Measurements from ENCODE around the gene UBE2F. TPM values are rescaled to one million over a fixed set of nuclear protein-coding genes. Genes with fewer than 3 reads are reported as not detected.

UBE2F gene
- total and polyA plus RNA-seq, 2 of the 13 experiments (the other 11 are each of a cell fraction or from before 2014, with no cell fraction given), result 35.4 to 73.1 TPM

DNA sequence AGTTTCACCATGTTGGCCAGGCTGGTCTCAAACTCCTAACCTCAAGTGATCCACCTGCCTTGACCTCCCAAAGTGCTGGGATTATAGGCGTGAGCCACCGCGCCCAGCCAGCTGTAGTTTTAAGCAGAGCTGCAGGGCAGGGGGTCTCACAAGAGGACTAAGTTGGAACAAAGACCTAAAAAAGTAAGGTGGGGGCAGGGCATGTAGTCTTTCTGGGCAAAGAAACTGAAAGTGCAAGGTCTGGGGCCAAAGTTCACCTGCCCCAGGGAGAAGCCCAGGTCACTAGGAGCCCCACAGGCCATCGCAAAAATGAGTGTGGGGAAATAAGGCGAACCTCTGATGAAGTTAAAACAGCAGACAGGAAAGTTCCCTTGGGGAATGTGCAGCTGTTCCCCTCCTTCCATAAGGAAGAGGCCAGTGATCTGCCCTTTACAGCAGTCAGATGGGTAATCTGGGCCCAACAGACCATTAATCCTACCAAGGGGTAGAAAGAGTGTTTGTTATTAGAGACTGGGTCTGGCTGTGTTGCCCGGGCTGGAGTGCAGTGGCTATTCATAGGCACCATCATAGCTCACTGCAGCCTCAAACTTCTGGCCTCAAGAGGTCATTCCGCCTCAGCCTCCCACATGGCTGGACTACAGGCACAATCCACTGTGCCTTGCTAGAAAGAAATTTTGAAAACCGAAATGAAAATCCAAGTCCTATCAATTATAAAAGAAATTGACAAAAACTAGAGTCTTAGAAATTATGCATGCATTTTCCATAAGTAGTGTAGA, 96.8 kb downstream of the UBE2F start (continued):
- TF ChIP-seq, protein P1, sequence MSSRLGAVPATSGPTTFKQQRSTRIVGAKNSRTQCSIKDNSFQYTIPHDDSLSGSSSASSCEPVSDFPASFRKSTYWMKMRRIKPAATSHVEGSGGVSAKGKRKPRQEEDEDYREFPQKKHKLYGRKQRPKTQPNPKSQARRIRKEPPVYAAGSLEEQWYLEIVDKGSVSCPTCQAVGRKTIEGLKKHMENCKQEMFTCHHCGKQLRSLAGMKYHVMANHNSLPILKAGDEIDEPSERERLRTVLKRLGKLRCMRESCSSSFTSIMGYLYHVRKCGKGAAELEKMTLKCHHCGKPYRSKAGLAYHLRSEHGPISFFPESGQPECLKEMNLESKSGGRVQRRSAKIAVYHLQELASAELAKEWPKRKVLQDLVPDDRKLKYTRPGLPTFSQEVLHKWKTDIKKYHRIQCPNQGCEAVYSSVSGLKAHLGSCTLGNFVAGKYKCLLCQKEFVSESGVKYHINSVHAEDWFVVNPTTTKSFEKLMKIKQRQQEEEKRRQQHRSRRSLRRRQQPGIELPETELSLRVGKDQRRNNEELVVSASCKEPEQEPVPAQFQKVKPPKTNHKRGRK (CRISPR knock-in tag; IDR thresholded peaks at IDR 0.05), result no peak
- TF ChIP-seq ZNF776 (CRISPR knock-in tag; IDR thresholded peaks at IDR 0.05) (no peak), ZNF256 (CRISPR knock-in tag; conservative IDR thresholded peaks at IDR 0.05) (no peak), MTA1 (CRISPR knock-in tag; IDR thresholded peaks at IDR 0.05; ENCODE audit: borderline replicate concordance) (0 out of 2 replicates have a peak, but pooled peaks have one; percentile 59), ZSCAN31 (CRISPR knock-in tag; IDR thresholded peaks at IDR 0.05; ENCODE audit: low read depth) (no peak), ZNF878 (CRISPR knock-in tag; IDR thresholded peaks at IDR 0.05) (0 out of 2 replicates have a peak, but pooled peaks have one; percentile 21), ZNF431 (CRISPR knock-in tag; IDR thresholded peaks at IDR 0.05; ENCODE audit: borderline replicate concordance, low read depth) (no peak), SP5 (CRISPR knock-in tag; IDR thresholded peaks at IDR 0.05; ENCODE audit: borderline replicate concordance, low read depth) (0 out of 2 replicates have a peak, but pooled peaks have one; percentile 17), PAX8 (CRISPR knock-in tag; IDR thresholded peaks at IDR 0.05; ENCODE audit: borderline replicate concordance) (no peak), ASH2L (IDR thresholded peaks at IDR 0.05; ENCODE audit: insufficient read length, low read depth, low read length) (peak; percentile 41), ZMYM4 (CRISPR knock-in tag; IDR thresholded peaks at IDR 0.05) (peak; percentile 45; the same call in 1 of the 2 replicates), RXRB (CRISPR knock-in tag; IDR thresholded peaks at IDR 0.05; ENCODE audit: borderline replicate concordance) (peak; percentile 48; the same call in 1 of the 2 replicates), SAP130 (CRISPR knock-in tag; IDR thresholded peaks at IDR 0.05; ENCODE audit: low read depth) (peak; percentile 35)
- TF ChIP-seq, protein P2, sequence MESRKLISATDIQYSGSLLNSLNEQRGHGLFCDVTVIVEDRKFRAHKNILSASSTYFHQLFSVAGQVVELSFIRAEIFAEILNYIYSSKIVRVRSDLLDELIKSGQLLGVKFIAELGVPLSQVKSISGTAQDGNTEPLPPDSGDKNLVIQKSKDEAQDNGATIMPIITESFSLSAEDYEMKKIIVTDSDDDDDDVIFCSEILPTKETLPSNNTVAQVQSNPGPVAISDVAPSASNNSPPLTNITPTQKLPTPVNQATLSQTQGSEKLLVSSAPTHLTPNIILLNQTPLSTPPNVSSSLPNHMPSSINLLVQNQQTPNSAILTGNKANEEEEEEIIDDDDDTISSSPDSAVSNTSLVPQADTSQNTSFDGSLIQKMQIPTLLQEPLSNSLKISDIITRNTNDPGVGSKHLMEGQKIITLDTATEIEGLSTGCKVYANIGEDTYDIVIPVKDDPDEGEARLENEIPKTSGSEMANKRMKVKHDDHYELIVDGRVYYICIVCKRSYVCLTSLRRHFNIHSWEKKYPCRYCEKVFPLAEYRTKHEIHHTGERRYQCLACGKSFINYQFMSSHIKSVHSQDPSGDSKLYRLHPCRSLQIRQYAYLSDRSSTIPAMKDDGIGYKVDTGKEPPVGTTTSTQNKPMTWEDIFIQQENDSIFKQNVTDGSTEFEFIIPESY (CRISPR knock-in tag; IDR thresholded peaks at IDR 0.05), result peak; percentile 52
- TF ChIP-seq, protein P3, sequence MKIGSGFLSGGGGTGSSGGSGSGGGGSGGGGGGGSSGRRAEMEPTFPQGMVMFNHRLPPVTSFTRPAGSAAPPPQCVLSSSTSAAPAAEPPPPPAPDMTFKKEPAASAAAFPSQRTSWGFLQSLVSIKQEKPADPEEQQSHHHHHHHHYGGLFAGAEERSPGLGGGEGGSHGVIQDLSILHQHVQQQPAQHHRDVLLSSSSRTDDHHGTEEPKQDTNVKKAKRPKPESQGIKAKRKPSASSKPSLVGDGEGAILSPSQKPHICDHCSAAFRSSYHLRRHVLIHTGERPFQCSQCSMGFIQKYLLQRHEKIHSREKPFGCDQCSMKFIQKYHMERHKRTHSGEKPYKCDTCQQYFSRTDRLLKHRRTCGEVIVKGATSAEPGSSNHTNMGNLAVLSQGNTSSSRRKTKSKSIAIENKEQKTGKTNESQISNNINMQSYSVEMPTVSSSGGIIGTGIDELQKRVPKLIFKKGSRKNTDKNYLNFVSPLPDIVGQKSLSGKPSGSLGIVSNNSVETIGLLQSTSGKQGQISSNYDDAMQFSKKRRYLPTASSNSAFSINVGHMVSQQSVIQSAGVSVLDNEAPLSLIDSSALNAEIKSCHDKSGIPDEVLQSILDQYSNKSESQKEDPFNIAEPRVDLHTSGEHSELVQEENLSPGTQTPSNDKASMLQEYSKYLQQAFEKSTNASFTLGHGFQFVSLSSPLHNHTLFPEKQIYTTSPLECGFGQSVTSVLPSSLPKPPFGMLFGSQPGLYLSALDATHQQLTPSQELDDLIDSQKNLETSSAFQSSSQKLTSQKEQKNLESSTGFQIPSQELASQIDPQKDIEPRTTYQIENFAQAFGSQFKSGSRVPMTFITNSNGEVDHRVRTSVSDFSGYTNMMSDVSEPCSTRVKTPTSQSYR (CRISPR knock-in tag; IDR thresholded peaks at IDR 0.05; ENCODE audit: borderline replicate concordance), result peak; percentile 90
- TF ChIP-seq, protein P4, sequence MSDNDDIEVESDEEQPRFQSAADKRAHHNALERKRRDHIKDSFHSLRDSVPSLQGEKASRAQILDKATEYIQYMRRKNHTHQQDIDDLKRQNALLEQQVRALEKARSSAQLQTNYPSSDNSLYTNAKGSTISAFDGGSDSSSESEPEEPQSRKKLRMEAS (IDR thresholded peaks at IDR 0.05), result 0 out of 2 replicates have a peak, but pooled peaks have one; percentile 22
- TF ChIP-seq, protein P5, sequence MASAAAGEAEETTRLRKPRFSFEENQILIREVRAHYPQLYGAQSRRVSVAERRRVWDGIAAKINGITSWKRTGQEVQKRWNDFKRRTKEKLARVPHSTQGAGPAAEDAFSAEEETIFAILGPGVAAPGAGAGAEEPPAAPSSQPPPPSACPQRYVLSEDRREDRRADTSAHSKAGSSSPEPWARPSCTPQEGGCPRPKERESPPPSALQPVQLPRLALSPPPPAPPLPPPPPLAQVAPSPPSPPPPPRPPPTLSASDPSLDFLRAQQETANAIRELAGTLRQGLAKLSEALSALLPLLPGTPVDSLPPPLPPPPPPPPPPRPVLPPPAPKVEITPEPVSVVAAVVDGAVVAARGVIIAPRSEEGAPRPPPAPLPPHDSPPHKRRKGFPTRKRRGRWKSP (CRISPR knock-in tag; IDR thresholded peaks at IDR 0.05), result no peak; the same call in 1 of the 2 replicates
- TF ChIP-seq, protein P6, sequence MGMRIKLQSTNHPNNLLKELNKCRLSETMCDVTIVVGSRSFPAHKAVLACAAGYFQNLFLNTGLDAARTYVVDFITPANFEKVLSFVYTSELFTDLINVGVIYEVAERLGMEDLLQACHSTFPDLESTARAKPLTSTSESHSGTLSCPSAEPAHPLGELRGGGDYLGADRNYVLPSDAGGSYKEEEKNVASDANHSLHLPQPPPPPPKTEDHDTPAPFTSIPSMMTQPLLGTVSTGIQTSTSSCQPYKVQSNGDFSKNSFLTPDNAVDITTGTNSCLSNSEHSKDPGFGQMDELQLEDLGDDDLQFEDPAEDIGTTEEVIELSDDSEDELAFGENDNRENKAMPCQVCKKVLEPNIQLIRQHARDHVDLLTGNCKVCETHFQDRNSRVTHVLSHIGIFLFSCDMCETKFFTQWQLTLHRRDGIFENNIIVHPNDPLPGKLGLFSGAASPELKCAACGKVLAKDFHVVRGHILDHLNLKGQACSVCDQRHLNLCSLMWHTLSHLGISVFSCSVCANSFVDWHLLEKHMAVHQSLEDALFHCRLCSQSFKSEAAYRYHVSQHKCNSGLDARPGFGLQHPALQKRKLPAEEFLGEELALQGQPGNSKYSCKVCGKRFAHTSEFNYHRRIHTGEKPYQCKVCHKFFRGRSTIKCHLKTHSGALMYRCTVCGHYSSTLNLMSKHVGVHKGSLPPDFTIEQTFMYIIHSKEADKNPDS (CRISPR knock-in tag; IDR thresholded peaks at IDR 0.05), result no peak
